Fibroblast of skin of right quadriceps (primary cell): ENCODE measurements around the gene CCDC47.
"Not testable (repeated sequence)": the region's sequence is repeated elsewhere in the genome, so short reads cannot be mapped to it uniquely, and the experiment has no call there.

Experiments
- DNase-seq: peaks from one replicate; pipeline ENCODE4 v3.0.0-alpha.2; 2013

CCDC47 gene

DNA sequence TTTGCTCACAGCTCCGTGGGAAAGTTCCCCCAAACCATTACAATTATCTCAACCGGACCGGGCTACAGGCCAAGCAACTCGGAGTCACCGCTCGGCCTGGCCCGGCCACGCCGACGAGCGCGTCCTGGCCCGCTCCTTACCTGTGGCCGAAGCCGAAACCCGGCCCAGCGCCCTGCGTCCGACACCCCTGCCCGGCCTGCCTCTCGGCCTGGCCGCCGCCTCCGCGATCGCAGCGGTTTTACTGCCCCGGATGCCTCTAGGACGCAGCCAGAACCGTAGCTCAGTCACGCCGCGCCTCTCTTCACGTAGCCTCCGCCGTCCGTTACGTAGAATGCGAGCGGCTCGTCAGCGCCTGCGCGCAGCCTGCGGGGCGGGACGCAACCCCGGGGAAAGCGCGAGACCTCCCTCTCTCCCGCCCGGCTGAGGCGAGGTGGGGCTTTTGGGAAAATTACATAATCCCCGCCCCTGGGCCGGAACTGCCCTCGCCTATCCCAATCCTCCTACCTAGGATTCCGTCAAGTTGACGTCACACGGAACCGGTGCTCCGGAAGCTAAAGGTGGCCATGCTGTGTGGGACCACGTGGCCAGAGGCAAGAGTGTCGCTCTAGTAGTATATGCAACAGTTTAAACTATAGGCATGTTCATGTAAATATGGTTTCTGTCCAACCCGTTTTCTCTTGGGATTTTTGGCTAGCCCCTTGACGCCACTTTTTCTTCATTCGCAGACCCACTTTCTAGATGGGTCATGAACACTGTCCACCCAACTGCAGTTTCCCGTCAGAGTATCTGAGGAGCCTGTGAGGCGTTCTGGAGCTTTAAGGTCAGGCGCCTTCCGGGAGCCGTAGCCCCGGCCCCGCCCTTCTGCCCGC, at the start of gene CCDC47:
CCDC47 (minus strand) TSS at position 326 of the 869 bp plus-strand sequence. CDS start 7,422 bp downstream, outside the sequence.
- DNase-seq, result peak; percentile 100

DNA sequence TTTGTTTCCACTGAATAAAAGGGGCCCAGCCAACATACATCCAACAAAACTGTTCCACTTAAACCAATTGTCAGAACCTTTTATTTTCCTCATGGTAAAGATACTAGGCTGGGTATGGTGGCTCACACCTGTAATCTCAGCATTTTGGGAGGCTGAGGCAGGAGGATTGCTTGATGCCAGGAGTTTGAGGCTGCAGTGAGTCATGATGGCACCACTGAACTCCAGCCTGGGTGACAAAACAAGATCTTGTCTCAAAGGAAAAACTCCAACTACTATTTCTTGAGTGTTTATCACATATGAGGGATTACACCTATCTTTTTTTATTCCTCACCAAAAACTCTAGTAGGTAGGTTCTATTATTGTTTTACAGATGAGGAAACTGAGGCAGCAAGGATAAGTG, 49.1 kb upstream of the CCDC47 start:
- no peak for DNase-seq

DNA sequence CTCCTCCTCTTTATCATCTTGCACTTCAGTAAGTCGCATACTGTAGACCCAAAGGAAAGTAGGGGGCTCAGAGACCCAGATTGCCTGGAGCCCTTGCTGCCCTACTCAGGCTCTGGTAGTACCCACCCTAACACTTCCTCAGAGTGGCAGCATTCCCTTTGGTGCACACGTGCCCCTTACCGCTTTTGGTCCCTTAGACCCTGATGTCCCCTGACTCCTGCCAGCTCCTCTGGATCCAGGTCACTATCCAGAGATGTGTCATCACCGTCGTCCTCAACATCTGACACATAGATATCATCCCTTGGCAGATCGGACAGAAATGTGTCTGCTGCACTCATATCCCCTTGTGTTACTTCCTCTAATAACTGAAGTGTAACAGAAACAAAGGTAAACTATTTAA, 48.4 kb upstream of the CCDC47 start:
- DNase-seq, result no peak

- DNase-seq, result no peak
These were observed 47.7 kb upstream of the CCDC47 start for GRCh38 chr17:63820963-63821561.

DNA sequence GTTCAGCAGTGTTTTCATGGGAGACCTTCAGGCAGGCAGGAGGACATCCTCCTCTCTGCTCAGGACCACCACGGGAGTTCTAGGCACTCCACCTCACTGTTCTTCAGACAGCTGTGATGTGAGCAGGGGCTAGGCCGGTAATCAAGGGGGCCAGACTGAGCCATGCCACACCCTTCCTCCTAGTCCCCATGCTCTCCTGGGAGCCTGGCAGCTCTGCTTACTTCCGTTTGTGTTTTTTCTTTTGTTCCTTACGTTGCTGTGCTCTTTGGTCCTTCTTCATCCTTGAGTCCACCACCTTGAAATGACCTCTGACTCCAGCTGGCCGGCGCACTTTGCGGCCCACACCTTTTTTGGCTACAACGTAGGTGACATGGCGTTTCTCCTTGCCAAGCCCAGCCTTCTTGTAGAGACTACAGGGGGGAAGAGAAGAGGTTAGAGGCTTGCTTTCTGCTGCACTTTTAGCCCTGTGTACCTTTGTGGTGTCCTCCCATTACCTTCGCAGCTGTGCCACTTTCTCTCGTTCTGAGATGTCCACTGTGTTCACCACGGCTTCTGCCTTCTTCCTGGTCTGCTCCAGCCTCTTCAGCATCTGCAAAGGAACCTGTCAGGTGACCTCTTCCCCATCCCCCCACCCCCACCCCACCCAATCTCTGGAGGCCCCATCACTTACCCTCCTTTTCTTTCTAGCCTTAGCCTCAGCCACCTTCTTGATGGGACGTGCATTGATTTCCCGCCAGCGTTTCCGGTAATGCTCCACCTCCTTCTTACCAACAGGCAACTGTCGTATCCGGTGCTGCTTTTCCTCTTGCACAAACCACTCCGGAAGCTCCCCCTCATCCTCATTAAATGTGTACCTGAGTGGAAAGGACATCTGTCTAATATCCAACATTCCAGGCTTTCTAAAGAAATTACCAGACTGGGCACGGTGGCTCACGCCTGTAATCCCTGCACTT, 46.5 kb upstream of the CCDC47 start:
- no peak for DNase-seq

- no peak for DNase-seq
These were observed 45.7 kb upstream of the CCDC47 start for GRCh38 chr17:63819131-63819530.

DNA sequence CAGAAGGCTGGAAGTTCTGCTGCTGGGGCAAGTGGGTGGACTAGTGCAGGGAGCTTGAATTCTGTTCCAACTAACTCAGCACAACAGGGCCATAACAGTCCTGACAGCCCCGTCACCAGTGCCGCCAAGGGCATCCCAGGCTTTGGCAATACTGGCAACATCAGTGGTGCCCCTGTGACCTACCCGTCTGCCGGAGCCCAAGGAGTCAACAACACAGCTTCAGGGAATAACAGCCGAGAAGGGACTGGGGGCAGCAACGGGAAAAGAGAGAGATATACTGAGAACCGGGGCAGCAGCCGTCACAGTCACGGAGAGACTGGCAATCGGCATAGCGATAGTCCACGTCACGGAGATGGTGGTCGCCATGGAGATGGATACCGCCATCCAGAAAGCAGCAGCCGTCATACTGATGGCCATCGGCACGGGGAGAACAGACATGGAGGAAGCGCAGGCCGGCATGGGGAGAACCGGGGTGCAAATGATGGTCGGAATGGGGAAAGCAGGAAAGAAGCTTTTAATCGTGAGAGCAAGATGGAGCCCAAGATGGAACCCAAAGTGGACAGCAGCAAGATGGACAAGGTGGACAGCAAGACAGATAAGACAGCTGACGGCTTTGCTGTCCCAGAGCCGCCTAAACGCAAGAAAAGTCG, 44.5 kb upstream of the CCDC47 start:
- DNase-seq, result no peak

DNA sequence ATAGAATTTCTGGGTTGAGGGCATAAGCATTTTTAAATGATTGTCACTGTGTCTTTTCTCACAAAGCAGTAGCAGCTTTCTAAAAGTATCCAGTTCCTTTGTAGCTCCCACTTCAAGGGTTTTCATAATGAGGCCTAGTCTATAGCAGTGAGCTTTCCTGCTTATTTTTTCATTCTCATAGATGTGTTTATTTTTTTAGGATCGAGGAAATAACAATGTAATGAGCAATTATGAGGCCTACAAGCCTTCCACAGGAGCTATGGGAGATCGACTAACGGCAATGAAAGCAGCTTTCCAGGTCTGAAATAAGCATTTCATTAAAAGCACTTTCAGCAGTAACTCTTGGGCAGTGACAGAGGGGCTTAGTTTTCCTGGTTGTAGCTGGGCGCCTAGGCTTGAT, 43.3 kb upstream of the CCDC47 start:
- no peak for DNase-seq

- DNase-seq, result no peak
These were observed 42.7 kb upstream of the CCDC47 start for GRCh38 chr17:63816123-63816522.

DNA sequence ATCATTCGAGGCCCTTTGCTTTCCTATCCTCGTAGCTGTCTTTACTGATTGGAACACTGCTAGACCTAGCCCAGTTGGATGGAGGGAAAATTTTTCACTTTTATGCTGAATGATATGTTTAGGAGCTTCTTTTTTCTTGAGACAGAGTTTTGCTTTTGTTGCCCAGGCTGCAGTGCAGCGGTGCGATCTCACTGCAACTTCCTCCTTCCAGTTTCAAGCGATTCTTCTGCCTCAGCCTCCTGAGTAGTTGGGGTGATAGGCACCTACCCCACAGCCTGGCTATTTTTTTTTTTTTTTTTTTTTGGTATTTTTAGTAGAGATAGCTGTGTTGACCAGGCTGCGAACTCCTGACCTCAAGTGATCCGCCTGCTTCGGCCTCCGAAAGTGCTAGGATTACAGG, 36.6 kb upstream of the CCDC47 start:
- no peak for DNase-seq

DNA sequence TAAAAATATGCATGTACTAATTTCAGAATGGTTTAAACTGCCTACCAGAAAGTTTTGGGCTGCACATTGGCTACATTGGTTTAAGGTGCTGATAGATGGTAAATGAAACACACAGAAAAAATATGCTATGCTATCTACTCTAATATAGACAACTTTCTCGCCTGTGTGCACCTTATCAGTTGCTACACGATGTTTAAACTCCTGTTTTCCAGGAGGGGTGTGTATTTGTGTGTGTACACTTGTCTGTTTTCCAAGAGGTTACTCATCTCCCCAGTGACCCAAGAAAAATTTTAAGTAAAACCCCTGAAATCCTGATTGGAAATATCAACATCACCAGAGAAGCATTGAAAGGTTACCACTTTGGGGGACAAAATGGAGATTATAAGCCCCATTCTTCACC, 32.2 kb upstream of the CCDC47 start:
- DNase-seq, result no peak

DNA sequence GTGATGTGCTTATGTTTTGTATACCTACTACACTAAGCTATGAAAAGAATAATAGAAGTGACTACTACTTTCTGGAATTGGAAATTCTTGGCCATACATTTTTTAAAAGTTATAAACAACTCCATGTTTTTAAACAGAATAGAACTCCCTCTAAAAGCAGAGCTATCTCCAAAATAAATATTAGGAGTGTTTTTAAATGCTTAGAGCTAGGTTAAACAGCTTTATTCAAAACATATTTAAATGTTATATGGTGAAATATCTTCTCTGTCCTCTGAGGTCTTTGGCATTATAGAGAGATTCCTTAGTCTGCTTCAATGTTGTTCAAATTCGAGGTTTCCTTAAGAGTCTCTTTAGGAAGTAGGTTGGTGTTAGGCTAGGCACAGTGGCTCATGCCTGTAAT, 30.9 kb upstream of the CCDC47 start:
- no peak for DNase-seq

- no peak for DNase-seq
These were observed 27.4 kb upstream of the CCDC47 start for GRCh38 chr17:63800783-63801182.

- DNase-seq, result peak; percentile 39
These were observed 25.2 kb upstream of the CCDC47 start for GRCh38 chr17:63798572-63799106.

DNA sequence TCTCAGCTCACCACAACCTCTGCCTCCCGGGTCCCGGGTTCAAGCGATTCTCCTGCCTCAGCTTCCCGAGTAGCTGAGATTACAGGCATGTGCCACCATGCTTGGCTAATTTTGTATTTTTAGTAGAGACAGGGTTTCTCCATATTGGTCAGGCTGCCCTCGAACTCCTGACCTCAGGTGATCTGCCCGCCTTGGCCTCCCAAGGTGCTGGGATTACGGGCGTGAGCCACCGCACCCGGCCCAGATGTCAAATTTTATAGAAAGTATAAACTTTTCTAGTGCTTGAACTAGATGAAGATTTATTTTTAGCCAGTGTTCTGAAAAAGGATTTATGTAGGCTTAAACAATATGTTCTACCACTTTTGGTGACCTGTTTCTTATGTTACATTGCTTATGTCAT, 23.0 kb upstream of the CCDC47 start:
- not testable (repeated sequence) for DNase-seq

DNA sequence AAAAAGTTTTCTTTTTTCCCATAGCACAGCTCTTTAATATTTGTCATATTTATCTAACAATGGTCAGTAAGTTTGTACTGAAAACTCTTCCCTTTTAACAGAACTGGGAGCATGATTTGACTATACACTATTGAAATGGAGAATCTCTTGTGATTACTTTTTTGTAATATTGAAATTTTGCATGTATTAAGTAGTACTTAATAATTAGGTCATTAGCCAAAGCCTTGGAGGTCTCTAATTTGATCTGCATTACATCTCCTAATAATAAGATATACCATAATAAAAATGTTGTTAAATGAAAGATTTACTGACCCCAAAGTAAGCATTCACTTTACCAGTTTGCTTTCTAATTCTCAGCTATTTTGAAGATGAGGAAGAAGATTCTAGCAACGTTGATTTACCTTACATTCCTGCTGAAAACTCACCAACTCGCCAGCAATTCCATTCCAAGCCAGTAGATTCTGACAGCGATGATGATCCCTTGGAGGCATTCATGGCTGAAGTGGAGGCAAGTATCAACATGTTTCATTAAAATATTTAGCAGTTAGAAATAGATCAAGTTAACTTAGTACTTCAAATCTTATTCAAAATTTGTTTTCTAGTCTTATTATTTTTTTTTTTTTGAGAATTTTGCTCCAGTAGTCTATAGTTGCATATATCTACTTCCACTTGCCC, 18.8 kb upstream of the CCDC47 start:
- DNase-seq, result no peak

- no peak for DNase-seq
These were observed 16.7 kb upstream of the CCDC47 start for GRCh38 chr17:63790057-63790456.

- no peak for DNase-seq
These were observed 13.7 kb upstream of the CCDC47 start for GRCh38 chr17:63786971-63787711.

DNA sequence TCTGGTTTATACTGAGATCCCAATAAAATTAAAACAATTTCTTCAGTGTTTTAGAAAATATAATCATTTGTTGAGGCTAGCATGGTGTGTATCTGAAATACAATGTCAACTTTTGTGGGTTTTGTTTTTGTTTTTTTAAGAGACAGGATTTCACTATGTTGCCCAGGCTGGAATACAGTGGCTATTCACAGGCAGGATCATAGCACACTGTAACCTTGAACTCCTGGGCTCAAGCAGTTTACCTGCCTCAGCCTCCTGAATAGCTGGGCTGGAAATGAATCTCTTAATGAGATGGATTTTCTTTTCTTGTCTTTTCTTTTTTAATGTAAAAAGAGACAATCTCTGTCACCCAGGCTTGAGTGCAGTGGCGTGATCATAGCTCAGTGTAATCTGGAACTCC, 12.7 kb upstream of the CCDC47 start:
- DNase-seq, result no peak

GRCh38 chr17:63785556-63785955, 12.2 kb upstream of the CCDC47 start:
- DNase-seq, result peak; percentile 34

DNA sequence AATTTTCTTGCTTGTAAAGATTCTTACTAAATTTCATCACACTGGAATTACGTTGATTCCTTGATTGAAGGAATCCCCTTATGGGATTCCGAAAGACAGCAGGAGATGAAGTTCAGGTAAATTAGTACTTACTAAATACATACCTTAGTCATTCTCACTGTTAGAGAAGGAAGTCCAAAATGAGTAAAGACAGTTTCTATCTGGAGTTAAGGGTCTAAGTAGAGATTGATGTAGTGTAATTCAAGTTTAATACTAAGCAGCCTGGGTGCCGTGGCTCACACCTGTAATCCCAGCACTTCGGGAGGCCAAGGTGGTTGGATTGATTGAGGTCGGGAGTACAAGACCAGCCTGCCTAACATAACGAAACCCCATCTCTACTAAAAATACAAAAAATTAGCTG, 10.1 kb upstream of the CCDC47 start:
- DNase-seq, result no peak
